GM19463 (cell line): ENCODE data around the gene HFM1.
"Not testable (repeated sequence)": the region's sequence is repeated elsewhere in the genome, so short reads cannot be mapped to it uniquely, and the experiment has no call there.

Experiments
- ATAC-seq: cut with Tn5 transposase; IDR thresholded peaks from one replicate; pipeline ENCODE4 v1.9.1; 2021; ENCODE audit warnings: mild to moderate bottlenecking, moderate library complexity; ENCODE audit not compliant: unreplicated experiment

Gene HFM1, protein sequence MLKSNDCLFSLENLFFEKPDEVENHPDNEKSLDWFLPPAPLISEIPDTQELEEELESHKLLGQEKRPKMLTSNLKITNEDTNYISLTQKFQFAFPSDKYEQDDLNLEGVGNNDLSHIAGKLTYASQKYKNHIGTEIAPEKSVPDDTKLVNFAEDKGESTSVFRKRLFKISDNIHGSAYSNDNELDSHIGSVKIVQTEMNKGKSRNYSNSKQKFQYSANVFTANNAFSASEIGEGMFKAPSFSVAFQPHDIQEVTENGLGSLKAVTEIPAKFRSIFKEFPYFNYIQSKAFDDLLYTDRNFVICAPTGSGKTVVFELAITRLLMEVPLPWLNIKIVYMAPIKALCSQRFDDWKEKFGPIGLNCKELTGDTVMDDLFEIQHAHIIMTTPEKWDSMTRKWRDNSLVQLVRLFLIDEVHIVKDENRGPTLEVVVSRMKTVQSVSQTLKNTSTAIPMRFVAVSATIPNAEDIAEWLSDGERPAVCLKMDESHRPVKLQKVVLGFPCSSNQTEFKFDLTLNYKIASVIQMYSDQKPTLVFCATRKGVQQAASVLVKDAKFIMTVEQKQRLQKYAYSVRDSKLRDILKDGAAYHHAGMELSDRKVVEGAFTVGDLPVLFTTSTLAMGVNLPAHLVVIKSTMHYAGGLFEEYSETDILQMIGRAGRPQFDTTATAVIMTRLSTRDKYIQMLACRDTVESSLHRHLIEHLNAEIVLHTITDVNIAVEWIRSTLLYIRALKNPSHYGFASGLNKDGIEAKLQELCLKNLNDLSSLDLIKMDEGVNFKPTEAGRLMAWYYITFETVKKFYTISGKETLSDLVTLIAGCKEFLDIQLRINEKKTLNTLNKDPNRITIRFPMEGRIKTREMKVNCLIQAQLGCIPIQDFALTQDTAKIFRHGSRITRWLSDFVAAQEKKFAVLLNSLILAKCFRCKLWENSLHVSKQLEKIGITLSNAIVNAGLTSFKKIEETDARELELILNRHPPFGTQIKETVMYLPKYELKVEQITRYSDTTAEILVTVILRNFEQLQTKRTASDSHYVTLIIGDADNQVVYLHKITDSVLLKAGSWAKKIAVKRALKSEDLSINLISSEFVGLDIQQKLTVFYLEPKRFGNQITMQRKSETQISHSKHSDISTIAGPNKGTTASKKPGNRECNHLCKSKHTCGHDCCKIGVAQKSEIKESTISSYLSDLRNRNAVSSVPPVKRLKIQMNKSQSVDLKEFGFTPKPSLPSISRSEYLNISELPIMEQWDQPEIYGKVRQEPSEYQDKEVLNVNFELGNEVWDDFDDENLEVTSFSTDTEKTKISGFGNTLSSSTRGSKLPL (N-terminal part only)

DNA sequence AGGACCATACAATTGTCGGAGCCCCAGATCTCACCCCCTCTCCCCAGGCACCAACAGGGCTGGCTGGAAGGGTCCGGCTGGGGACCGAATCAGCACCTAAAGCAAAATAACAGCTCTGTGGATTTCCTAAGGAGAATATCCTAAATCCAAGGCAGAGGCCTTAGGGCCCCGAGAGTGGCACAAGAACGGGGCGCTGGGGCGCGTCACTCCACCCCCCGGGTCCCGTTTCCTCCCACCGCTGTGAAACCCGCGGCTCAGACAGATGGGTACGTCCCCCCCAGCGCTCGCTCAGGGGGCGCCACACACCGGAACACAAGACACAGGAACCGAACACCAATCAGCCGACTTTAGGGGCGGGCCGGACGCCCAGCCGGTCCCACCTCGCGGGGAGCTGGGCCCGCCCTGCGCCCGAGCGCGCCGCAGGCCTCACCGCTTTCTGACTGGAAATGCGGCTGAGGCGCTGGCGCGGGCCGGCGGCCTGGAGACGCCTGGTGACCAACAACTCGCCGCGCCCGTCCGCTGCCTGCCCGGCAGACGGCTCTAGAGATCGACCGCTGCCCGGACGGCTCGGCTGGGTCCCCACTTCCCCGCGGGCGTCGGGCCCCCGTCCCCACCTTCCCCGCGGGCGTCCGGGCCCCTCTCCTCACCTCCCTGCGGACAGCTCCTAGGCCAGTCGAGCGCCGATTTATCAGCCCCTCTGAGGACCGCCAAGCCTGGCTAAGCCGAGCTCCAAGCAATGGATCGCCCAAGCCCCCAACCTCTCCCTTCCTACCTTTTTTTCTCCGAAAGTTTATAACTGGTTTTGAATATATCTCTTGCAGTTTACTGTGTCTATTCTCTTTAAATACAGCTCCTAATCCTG is at the start of gene HFM1:
Gene HFM1, minus strand, starts transcription at position 687 of the 862 bp plus-strand sequence. CDS start 3,755 bp downstream, outside the sequence.
- peak; percentile 92 for ATAC-seq

DNA sequence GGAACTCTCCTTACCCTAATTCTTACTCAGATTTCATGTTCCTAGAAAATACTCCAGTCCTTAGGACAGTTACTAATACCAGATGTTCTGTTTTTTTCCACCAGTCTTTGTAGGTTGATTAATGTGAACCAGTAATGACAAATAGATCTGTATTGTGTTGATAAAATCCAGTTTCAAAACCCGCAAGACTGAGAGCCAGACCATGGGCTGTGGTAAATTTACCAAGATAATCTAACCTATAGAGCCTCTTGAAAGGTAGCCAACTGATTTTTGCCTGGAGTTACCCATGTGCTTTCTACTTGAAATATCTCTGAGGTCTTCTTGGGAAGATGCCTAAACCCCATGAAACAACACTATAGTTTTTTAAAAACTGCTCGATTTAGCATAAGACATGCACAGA is 49.5 kb upstream of the HFM1 start:
- no peak for ATAC-seq

DNA sequence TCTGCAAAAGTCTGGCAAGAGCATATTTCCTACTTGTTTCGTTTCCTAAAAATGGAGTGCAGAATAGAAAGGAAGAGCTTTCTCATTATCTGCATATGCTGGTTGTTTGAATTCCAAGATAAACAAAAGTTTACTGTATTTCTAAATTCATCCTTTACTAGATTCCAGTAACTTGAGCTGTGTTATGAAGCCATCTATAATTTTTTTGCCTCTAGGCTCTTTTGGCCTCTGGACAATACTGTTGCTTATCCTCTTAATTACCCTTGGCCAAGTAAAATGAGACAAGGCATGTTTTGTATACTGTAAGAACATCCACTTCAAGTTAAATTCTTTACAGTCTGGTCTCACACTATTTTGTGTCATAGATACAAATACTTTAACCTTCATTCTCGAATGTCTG is 45.6 kb upstream of the HFM1 start:
- no peak for ATAC-seq

DNA sequence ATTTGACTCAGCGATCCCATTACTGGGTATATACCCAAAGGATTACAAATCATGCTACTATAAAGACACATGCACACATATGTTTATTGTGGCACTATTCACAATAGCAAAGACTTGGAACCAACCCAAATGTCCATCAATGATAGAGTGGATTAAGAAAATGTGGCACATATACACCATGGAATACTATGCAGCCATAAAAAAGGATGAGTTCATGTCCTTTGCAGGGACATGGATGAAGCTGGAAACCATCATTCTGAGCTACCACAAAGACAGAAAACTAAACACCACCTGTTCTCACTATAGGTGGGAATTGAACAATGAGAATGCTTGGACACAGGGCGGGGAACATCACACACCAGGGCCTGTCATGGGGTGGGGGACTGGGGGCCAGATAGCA is 43.1 kb upstream of the HFM1 start:
- ATAC-seq = not testable (repeated sequence)

DNA sequence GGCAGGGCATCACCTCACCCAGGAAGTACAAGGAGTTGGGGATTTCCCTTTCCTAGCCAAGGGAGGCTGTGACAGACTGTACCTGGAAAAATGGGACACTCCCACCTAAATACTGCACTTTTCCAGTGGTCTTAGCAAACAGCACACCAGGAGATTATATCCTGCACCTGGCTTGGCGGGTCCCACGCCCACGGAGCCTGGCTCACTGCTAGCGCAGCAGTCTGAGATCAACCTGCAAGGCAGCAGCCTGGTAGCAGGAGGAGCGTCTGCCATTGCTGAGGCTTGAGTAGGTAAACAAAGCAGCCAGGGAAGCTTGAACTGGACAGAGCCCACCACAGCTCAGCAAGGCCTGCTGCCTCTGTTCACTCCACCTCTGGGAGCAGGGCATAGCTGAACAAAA is 37.3 kb upstream of the HFM1 start:
- not testable (repeated sequence) for ATAC-seq

DNA sequence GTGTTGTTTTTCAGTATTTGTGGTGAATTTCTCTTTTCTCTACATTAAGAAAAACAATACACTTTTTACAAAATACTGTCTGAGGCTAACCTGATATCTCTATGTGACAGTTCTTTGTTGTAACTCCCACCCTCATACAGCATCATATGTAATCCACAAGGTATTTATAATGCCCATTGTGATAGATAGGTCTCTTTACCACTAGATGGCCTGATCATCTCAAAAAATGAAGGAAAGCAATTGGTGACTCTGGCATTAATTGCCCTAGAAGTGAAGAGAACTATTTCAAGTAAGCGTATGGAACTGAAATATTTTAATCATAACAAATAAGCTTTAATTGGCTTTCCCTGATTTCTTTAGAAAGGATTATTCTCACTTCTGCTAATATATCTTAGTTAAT is 36.2 kb upstream of the HFM1 start:
- ATAC-seq = no peak

DNA sequence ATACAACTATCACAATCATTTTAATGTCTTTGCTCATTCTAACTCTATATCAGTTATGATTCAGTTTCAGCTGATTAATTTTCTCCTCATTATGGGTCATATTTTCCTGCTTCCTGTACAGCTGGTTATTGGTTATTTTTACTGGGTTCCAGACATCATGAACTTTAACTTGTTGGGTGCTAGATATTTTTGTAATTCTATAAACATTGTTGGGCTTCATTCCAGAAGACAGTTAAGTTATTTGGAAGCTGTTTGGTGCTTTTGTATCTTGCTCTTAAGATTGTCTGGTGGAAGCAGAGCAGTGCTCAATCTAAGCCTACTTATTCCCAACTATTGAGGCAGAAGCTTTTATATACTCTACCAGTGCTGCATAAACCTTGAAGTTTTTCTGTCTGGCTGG is 34.4 kb upstream of the HFM1 start:
- ATAC-seq = no peak

DNA sequence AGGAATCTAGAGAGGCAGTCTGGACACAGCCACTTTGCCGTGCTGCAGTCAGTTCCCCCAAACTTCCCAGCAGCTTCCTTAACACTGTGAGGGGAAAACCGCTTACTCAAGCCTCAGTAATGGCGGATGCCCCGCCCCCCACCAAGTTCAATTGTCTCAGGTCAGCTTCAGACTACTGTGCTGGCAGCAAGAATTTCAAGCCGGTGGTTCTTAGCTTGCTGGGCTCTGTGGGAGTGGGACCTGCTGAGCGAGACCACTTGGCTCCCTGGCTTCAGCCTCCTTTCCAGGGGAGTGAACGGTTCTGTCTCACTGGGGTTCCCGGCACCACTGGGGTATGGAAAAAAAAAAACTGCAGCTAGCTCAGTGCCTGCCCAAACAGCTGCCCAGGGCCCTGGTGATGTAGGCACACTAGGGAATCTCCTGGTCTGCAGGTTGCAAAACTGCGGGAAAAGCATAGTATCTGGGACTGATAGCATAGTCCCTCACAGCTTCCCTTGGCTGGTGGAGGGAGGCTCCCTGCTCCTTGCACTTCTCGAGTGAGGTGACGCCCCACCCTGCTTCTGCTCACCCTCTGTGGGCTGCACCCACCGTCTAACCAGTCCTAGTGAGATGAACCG is 23.7 kb upstream of the HFM1 start:
- no peak for ATAC-seq

DNA sequence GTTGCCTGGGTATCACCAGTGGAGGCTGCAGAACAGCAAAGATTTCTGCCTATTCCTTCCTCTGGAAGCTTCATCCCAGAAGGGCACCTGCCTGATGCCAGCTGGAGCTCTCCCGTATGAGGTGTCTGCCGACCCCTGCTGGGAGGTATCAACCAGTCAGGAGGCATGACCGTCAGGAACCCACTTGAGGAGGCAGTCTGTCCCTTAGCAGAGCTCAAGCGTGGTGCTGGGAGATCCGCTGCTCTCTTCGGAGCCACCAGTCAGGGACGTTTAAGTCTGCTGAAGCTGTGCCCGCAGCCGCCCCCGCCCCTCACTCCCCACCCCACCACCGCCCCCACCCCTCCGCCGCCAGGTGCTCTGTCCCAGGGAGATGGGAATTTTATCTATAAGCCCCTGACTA is 23.1 kb upstream of the HFM1 start:
- no peak for ATAC-seq

DNA sequence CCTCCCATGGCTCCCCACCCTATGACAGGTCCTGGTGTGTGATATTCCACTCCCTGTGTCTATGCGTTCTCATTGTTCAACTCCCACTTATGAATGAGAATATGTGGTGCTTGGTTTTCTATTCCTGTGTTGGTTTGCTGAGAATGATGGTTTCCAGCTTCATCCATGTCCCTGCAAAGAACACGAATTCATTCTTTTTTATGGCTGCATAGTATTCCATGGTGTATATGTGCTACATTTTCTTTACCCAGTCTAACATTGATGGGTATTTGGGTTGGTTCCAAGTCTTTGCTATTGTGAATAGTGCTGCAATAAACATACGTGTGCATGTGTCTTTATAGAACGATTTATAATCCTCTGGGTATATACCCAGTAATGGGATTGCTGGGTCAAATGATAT is 17.9 kb upstream of the HFM1 start:
- not testable (repeated sequence) for ATAC-seq

DNA sequence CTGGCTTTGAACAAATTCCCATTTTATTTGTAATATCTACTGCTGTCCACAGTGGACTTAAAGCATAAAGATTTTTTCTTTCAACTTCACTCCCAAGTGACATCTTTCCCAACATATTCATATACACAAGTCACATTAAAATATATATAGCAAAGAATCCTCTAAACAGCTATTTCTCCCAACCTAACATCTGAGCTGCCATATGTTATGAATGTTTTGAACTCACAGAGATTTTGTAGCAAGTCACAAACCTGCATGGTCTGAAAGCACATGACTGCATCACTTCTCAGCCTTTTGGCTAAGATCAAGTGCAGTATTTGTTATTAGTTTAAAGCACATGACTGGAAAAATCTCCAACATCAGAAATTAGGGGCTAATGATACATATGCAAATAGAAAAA is 7.7 kb upstream of the HFM1 start:
- no peak for ATAC-seq

DNA sequence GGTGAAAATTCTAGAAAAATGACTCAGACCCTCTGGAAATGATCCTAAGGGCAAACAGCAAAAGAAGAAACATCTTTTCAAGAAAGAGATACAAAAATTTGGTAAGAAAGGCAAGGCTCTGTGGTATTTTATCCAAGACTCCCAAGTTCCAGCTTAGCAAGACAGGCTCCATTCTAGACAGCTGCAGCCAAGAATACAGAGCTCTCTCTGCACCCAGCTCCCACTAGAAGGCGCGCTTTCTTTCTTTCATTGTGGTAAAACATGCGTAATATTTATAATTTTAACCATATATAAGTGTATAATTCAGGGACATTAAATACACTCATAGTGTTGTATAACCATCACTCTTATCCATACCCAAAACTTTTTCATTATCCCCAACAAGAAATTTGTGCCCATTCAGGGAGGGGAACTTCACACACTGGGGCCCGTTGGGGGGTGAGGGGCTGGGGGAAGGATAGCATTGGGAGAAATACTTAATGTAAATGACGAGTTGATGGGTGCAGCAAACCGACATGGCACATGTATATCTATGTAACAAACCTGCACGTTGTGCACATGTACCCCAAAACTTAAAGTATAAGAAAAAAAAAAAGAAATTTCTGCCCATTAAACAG is 2.2 kb upstream of the HFM1 start:
- no peak for ATAC-seq

DNA sequence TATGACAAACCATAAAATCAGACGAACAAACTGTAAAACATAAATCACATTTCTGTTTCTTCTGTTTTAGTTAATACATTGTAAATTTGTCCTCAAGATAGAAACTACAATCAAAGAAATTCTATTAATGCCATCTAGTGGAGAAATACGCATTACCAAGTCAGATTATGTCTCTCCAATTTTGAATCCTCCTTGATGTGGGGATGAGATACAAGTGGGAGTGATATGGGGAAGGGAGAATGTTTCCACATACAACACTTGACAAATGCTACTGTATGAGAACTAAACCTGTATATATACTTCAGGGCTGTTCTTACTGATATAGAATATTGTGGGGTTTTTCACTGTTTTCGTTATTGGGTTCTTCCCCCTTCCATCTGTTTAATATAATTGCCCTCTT is 2.6 kb downstream of the HFM1 start:
- ATAC-seq = no peak

DNA sequence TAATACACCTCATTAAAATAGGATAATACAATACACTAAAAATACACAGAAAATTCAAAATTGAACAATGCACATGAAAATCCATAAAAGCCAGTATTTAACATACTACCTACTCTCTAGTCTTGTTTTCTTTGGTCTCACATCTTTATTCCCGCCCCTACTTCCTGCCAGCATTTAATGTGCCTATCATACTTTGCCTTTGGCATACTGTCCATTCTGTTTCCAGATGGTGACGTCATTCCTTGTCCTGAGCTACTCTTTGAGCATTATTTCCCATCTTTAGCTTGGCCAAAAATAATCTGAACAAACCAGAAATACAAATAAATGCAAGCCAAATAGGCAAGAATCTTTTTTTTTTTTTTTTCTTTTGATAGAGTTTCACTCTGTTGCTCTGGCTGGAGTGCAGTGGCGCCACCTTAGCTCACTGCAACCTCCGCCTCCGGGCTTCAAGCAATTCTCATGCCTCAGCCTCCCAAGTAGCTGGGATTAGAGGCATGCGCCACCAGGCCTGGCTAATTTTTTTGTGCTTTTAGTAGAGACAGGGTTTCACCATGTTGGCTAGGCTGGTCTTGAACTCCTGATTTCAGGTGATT is 4.4 kb downstream of the HFM1 start:
- no peak for ATAC-seq

DNA sequence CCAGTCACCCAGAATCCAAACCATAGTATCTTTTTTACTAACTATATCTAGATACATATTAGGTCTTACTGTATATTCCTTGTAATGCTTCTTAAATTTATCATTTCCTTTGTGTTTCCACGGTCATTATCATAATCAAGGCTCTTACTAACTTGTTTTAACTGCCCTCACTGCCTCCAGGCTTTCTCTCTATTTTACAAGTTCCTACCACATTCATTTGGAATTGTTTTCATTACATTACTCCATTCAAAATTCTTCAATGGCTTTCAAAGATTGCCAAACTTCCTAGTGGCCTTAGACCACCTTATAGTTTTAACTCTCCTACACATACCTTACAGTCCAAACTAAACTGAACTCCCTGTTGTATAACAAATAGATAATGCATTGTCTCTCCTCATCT is 6.3 kb downstream of the HFM1 start:
- ATAC-seq = no peak

DNA sequence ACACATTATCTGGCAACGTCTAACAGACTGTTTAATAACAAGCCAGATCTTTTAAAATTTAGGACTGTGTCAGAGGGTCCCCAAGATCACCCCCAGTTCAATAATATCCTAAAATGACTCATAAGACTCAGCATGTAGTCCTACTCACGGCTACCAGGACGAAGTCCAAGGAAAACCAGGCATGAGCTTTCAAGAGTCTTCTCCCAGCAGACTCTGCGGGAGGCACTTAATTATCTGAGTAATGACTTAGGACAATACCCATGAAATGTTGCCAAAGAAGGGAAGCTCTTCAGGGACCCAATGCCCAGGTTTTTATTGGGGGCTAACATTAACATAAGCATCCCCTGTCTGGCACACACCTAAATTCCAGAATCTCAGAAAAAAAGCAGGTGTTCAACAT is 7.0 kb downstream of the HFM1 start:
- ATAC-seq = no peak

DNA sequence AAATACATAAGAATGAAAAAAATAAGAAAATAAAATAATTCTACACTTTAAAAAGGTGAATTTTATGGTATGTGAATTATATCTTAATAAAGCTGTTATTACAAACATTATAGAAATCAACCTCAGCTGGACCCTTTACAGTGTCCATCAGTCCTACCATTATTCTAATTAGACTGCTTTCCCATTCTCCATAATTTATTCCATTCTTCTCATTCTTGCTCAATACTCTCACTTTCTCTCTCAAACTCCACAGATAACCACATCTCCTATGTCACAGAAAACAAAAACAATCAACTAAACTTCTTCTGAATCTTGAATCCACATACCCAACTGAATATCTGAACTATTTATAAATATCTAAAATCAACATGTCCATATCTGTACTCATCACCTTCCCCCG is 11.6 kb downstream of the HFM1 start:
- no peak for ATAC-seq

DNA sequence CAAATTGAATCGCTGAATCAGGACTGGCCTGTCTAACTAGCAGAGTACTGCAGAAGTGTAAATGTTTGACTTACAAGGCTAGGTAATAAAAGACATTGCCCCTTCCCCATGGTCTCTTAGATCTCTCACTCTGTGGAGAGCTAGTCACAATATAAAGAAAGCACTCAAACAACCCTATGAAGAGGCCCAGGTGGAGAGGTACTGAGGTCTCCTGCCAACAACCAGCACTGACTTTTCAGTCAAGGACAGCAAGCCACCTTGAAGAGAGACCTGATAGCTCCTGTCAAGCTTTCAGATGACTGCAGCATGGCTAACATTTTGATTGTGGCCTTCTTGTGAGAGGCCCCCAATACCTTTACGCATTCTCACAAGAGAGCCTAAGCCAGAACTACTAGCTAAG is 18.5 kb downstream of the HFM1 start:
- no peak for ATAC-seq

DNA sequence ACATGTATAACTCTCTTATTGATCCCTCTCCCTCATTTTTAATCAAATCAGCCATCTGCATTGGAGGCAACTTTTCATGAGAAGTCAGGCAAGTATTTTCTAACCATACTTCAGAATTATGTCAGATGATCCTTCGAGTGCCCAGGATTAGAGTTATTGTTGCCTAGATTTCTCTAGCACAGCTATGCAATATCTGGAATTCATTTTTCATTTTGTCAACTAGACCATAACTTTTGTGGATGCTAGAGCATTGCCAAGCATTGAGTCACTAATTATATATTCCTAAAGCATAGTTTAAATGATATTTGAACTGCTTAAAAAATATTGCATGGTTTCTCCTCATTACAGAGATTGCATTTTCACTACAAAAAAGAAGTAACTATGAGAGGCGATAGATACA is 21.2 kb downstream of the HFM1 start:
- ATAC-seq = no peak
